ENCODE data around the gene HAPLN3.

Gene HAPLN3

DNA sequence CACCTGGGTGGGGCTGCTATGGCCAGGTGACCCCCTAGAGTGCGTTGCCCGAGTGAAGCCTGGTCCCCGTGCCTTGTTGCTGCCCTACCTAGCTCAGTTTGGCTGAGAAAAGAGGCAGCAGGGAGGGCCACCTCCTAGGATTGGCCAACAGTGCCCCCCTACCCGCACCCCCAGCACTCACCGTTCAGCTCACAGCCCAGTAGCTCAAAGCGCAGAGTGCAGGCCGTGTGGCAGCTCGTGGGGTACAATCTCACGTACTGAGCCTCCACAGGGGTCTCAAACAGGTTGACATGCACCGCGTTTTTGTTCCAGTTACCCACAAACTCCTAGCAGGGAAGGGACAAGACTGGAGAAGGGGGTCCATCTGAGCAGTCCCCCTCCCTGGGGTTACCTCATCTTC lies 10.2 kb upstream of the HAPLN3 start:
- in situ Hi-C loops (cut with MboI; ENCODE audit: low pct_unique_long_range_greater_than_20kb, low sequenced_read_pairs, unreplicated experiment): loop anchor here (25.0 kb wide), 1 partner anchor 282 kb away; no protein-coding TSS in a partner anchor
- TF ChIP-seq, protein P1, sequence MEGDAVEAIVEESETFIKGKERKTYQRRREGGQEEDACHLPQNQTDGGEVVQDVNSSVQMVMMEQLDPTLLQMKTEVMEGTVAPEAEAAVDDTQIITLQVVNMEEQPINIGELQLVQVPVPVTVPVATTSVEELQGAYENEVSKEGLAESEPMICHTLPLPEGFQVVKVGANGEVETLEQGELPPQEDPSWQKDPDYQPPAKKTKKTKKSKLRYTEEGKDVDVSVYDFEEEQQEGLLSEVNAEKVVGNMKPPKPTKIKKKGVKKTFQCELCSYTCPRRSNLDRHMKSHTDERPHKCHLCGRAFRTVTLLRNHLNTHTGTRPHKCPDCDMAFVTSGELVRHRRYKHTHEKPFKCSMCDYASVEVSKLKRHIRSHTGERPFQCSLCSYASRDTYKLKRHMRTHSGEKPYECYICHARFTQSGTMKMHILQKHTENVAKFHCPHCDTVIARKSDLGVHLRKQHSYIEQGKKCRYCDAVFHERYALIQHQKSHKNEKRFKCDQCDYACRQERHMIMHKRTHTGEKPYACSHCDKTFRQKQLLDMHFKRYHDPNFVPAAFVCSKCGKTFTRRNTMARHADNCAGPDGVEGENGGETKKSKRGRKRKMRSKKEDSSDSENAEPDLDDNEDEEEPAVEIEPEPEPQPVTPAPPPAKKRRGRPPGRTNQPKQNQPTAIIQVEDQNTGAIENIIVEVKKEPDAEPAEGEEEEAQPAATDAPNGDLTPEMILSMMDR (IDR thresholded peaks at IDR 0.05; ENCODE audit: extremely low read depth, insufficient read depth, missing control alignments): no peak
- no peak for DNase-seq (ENCODE audit: low spot score)

DNA sequence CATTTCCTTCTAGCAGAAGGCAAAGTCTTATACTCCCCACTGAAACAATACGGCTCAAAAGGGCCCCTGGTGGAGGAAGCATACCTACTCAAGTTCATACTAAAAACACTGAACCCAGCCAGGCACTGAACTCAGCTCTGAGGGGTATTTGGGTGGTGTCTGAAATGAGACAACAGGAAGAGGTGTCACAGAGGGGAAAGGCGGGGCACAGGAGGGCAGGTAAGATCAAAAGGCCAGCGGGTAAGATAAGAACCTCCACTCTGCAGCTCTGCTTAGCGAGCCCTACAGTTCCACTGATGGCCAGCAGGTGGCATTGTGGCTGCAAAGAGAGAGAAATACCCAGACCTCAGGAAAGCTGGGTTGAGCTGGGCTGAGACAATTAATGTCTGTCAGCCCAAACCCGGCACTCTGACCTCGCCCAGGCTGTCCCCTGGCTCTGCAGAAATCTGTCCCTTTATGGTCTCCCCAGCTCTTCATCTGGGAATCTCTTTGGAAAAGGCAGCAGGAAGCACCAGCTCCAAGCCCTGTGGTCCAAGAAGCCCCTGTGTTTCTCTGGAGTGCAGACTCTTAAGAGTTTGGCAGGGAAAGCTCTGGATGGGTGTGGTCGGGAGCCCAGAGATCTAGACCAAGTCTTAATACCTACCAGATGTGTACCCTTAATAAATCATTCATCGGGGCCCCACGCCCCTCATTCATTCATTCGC lies 9.4 kb upstream of the HAPLN3 start:
- in situ Hi-C loops (cut with MboI; ENCODE audit: low pct_unique_long_range_greater_than_20kb, low sequenced_read_pairs, unreplicated experiment): loop anchor here (25.0 kb wide), 1 partner anchor 283 kb away; no protein-coding TSS in a partner anchor
- DNase-seq (ENCODE audit: low spot score): peak; percentile 85
- TF ChIP-seq, protein P1 (IDR thresholded peaks at IDR 0.05; ENCODE audit: extremely low read depth, insufficient read depth, missing control alignments): peak; percentile 95

DNA sequence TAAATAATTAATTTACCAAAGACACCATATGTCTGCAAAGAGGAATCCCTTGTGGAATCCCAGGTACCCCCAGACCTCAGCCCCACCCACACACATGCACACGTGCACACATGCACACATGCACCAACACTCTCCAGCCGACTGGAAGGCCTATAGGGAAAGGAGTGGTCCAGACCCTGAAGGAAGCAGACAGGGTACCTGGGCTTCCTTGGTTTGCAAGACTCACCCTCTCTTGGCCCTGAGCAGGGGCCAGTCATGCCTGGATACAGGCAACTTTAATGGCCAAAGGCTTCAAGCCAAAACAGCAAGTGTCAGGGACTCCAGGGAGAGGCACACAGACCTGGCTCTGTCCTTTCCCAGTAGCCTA lies 8.9 kb upstream of the HAPLN3 start:
- DNase-seq (ENCODE audit: low spot score): no peak
- TF ChIP-seq, protein P1 (IDR thresholded peaks at IDR 0.05; ENCODE audit: extremely low read depth, insufficient read depth, missing control alignments): no peak
- in situ Hi-C loops (cut with MboI; ENCODE audit: low pct_unique_long_range_greater_than_20kb, low sequenced_read_pairs, unreplicated experiment): loop anchor here (25.0 kb wide), 1 partner anchor 283 kb away; no protein-coding TSS in a partner anchor

DNA sequence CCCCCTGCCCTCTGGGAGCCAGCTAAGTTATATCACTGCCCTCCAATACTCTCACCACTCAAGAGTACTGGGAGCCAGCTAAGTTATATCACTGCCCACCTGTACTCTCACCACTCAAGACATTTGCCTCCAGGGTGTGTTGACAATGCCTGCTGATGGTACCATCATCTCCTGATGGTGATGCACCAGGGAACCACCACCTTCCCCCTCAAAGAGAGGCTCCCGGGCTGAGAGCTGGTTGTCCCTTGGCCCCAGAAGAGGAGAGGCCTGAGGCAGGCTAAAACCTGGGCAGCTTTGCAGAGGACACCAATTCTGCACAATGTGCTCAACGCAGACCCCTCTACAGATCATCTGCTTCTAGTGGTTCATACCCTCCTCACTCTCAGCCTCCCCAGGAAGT lies 7.5 kb upstream of the HAPLN3 start:
- DNase-seq (ENCODE audit: low spot score): no peak
- in situ Hi-C loops (cut with MboI; ENCODE audit: low pct_unique_long_range_greater_than_20kb, low sequenced_read_pairs, unreplicated experiment): loop anchor here (25.0 kb wide), 1 partner anchor 284 kb away; no protein-coding TSS in a partner anchor
- TF ChIP-seq, protein P1 (IDR thresholded peaks at IDR 0.05; ENCODE audit: extremely low read depth, insufficient read depth, missing control alignments): no peak

DNA sequence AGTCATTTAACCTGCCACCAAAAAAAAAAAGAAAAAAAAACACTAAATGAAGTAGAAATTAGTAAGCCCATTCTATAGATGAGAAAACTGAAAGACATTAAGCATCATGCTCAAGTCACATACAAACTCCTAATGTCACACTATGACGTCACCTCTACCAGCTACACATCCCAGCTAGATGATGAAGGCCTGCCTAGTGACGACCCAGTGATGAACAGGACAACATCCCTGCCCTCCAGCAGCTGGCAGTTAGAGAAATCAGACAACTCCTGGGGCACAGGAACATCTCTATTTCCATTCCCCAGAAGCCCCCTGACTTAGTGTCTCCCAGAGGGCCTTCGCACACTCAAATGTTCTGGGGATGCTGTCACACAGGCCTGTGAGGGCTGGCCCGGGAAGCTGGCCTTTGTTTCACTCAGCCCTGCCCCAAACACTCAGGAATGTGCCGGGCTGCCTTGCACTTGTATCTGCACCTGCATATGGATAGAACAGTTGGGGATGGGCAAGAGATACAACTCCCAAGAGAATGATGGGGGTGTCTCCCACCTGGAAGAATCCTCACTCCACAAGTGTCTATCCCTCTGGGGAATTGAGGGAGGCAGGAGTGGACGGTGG lies 7.0 kb upstream of the HAPLN3 start:
- TF ChIP-seq, protein P1 (IDR thresholded peaks at IDR 0.05; ENCODE audit: extremely low read depth, insufficient read depth, missing control alignments): no peak
- in situ Hi-C loops (cut with MboI; ENCODE audit: low pct_unique_long_range_greater_than_20kb, low sequenced_read_pairs, unreplicated experiment): loop anchor here (25.0 kb wide), 1 partner anchor 285 kb away; no protein-coding TSS in a partner anchor
- no peak for DNase-seq (ENCODE audit: low spot score)

DNA sequence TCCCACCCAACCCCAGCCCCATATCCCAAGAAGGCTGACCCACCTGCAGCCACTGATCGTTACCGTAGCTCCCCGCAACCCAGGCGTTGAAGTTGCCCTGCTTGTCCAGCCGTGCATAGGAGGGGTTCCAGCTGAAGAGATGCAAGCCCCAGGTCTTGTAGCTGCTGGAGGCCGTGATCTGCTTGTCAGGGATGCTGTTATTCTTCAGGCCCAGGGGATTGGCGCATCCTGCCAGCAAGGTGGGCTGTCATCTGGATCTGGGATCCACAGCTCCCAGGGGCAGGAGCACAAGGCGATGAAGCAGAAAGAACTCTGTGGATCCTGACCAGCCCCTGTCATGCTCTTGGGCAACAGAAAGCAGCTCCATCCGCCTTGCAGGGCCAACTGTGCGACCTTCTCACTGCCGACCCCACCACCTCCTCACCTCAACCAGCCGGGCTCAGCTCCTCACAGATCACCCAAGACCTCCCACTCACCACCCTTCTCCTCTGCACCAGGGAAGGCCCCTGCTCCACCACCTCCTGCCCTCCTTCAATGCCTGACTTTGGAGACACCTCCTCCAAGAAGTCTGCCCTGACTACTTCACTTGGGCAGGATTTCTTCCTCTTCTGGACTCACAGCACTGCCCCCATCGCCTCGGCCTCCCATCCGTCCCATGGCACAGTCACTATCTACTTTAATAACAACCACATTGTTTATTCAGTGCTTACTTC lies 6.3 kb upstream of the HAPLN3 start:
- no peak for DNase-seq (ENCODE audit: low spot score)
- TF ChIP-seq, protein P1 (IDR thresholded peaks at IDR 0.05; ENCODE audit: extremely low read depth, insufficient read depth, missing control alignments): no peak
- in situ Hi-C loops (cut with MboI; ENCODE audit: low pct_unique_long_range_greater_than_20kb, low sequenced_read_pairs, unreplicated experiment): loop anchor here (25.0 kb wide), 1 partner anchor 286 kb away; no protein-coding TSS in a partner anchor

Measured in GM13977 (cell line).